Astrocyte of the cerebellum (primary cell): ENCODE data around the gene EPOP.

Experiments used
- DNase-seq: peaks from one replicate; pipeline ENCODE4 v3.0.0-alpha.2; 2011; ENCODE audit warnings: low read depth
- H3K4me3 ChIP-seq: 2 replicates; pipeline ENCODE4 v1.5.1; 2011; ENCODE audit warnings: mild to moderate bottlenecking, low read depth, low read length, moderate library complexity
- CTCF ChIP-seq: IDR thresholded peaks from 2 replicates; pipeline ENCODE4 v1.5.1; 2012; ENCODE audit warnings: low read length, low read depth, moderate library complexity, mild to moderate bottlenecking; ENCODE audit errors: missing control alignments
- in situ Hi-C: cut with HindIII; loops from 2 replicates; pipeline ENCODE4 v1.10.0; 2017; ENCODE audit warnings: low sequenced_read_pairs

Gene EPOP

GRCh38 chr17:38710604-38710962 is 35.8 kb upstream of the EPOP start:
- in situ Hi-C loops = no loop called here
- H3K4me3 ChIP-seq = no peak overlapping the region

GRCh38 chr17:38709864-38710603 is 35.3 kb upstream of the EPOP start:
- in situ Hi-C loops = no loop called here
- no peak for TF ChIP-seq CTCF
- no peak overlapping the region for H3K4me3 ChIP-seq
- DNase-seq = no peak

More at GRCh38 chr17:38710604-38710962, 35.8 kb upstream of the EPOP start:
- DNase-seq = no peak
- TF ChIP-seq CTCF = no peak

GRCh38 chr17:38709104-38709820 is 34.5 kb upstream of the EPOP start:
- H3K4me3 ChIP-seq = no peak overlapping the region
- no peak for TF ChIP-seq CTCF
- DNase-seq = no peak
- in situ Hi-C loops = no loop called here

GRCh38 chr17:38707678-38708351 is 33.1 kb upstream of the EPOP start:
- DNase-seq = no peak
- H3K4me3 ChIP-seq = no peak overlapping the region
- in situ Hi-C loops = no loop called here
- TF ChIP-seq CTCF = no peak

- peak overlapping the region; percentile 91 for H3K4me3 ChIP-seq
- DNase-seq = no peak
- TF ChIP-seq CTCF = no peak
- in situ Hi-C loops = no loop called here
Measured at GRCh38 chr17:38706505-38707216, 31.9 kb upstream of the EPOP start.

GRCh38 chr17:38705803-38706504 is 31.2 kb upstream of the EPOP start:
- TF ChIP-seq CTCF = no peak
- DNase-seq = no peak
- peak overlapping the region; percentile 91 for H3K4me3 ChIP-seq
- in situ Hi-C loops = no loop called here
